PFSK-1 (cell line): ENCODE measurements around the gene PPP4R2.

Source experiments
- SIN3A ChIP-seq: IDR thresholded peaks from 2 replicates; pipeline ENCODE4 v1.6.1; 2012; ENCODE audit warnings: mild to moderate bottlenecking, low read length, moderate library complexity, borderline replicate concordance; ENCODE audit not compliant: insufficient read depth
- TAF1 ChIP-seq: IDR thresholded peaks from 2 replicates; pipeline ENCODE4 v1.6.1; 2012; ENCODE audit warnings: low read length, control low read depth, borderline replicate concordance; ENCODE audit not compliant: insufficient read depth
- TF ChIP-seq, protein P1 (sequence below), 2 experiments: IDR thresholded peaks; 2 replicates each; pipeline versions ENCODE4 v1.6.1 to v1.8.0; 2011 to 2012; ENCODE audit warnings: low read depth in 2 of 2, low read length in 2 of 2, control low read depth in 1 of 2, inconsistent platforms in 1 of 2, mild to moderate bottlenecking in 1 of 2, moderate library complexity in 1 of 2; ENCODE audit not compliant: insufficient read depth in 1 of 2

DNA sequence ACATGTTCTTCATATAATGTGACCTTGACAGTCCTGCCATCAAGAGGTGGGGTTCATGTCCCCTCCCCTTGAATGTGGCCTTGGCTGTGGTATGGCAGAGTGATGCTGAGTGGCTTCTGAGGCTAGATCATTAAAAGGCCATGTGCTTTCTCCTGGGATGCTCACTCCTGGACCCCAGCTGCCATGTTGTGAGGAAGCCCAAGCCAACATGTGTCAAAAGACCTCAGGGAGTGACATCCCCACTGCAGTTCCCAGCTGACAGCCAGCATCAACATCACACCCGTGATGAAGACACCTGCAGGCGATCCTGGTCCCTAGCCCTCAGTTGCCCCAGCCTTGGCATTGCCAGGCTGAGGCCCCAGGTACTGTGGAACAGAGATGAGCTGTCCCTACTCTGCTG is 101.4 kb downstream of the PPP4R2 start:
- no peak for TF ChIP-seq SIN3A
- no peak for TF ChIP-seq TAF1
- TF ChIP-seq, protein P1, sequence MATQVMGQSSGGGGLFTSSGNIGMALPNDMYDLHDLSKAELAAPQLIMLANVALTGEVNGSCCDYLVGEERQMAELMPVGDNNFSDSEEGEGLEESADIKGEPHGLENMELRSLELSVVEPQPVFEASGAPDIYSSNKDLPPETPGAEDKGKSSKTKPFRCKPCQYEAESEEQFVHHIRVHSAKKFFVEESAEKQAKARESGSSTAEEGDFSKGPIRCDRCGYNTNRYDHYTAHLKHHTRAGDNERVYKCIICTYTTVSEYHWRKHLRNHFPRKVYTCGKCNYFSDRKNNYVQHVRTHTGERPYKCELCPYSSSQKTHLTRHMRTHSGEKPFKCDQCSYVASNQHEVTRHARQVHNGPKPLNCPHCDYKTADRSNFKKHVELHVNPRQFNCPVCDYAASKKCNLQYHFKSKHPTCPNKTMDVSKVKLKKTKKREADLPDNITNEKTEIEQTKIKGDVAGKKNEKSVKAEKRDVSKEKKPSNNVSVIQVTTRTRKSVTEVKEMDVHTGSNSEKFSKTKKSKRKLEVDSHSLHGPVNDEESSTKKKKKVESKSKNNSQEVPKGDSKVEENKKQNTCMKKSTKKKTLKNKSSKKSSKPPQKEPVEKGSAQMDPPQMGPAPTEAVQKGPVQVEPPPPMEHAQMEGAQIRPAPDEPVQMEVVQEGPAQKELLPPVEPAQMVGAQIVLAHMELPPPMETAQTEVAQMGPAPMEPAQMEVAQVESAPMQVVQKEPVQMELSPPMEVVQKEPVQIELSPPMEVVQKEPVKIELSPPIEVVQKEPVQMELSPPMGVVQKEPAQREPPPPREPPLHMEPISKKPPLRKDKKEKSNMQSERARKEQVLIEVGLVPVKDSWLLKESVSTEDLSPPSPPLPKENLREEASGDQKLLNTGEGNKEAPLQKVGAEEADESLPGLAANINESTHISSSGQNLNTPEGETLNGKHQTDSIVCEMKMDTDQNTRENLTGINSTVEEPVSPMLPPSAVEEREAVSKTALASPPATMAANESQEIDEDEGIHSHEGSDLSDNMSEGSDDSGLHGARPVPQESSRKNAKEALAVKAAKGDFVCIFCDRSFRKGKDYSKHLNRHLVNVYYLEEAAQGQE (IDR thresholded peaks at IDR 0.05; ENCODE audit: insufficient read depth in 1 of 2, low read depth in 2 of 2, low read length in 2 of 2), result no peak
